Stomach smooth muscle (tissue), 2 donors: ENCODE measurements around the gene CPXM1.
"Not testable (repeated sequence)": the region's sequence is repeated elsewhere in the genome, so short reads cannot be mapped to it uniquely, and the experiment has no call there.

Experiments used
- H3K27ac ChIP-seq: one replicate; pipeline ENCODE4 v1.7.0; 2013; ENCODE audit warnings: mild to moderate bottlenecking, low read length, inconsistent platforms
- H3K27me3 ChIP-seq, 2 donors: one replicate each; pipeline ENCODE4 v1.7.0; 2013; ENCODE audit warnings: low read length in 2 of 2; ENCODE audit not compliant: insufficient read depth in 2 of 2, control insufficient read depth in 1 of 2
- H3K36me3 ChIP-seq, 2 donors: one replicate each; pipeline ENCODE4 v1.7.0; 2013; ENCODE audit warnings: low read length in 2 of 2; ENCODE audit not compliant: control insufficient read depth in 2 of 2, insufficient read depth in 2 of 2
- H3K4me1 ChIP-seq: one replicate; pipeline ENCODE4 v1.7.0; 2013; ENCODE audit warnings: low read length; ENCODE audit not compliant: control insufficient read depth, insufficient read depth
- H3K4me3 ChIP-seq, 2 donors: one replicate each; pipeline ENCODE4 v1.7.0; 2013; ENCODE audit warnings: low read length in 2 of 2
- H3K9ac ChIP-seq, 2 donors: one replicate each; pipeline ENCODE4 v1.7.0; 2013; ENCODE audit warnings: low read length in 2 of 2, mild to moderate bottlenecking in 1 of 2
- H3K9me3 ChIP-seq, 2 donors: one replicate each; pipeline ENCODE4 v1.7.0; 2013; ENCODE audit warnings: low read length in 2 of 2; ENCODE audit not compliant: control insufficient read depth in 2 of 2
- donor health status: healthy.
- donor health status: Pancreatic carcinoma.

CPXM1 gene

DNA sequence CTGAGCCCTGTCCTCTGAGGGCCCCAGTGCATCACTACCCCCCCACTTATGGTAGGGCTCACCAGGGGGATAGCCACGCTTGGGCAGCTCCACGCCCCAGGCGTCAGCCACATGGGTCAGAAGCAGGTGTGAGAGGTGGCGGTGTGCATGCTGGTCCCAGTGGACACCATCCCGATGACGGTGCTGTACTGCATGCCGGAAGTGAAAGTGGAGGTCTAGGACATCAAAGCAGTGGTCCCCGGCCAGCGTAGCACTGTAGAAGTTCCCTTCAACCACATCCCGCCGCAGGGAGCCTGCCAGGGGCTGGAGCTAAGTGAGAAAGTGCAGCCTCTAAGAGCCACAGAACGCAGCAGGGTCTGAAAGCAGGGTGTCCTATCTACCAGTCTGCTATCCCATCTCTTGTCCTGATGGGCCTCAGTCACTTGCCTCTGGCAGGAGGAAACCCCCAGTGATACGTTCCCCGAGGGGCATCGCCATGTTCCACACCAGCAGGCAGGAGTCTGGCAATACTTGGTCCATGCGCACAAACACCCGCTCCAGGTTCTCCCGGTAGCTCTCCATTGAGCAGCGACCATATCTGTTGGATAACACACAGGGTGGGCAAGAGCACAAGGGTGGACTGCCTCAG, 37.9 kb upstream of the CPXM1 start:
- Histone ChIP-seq H3K27ac (no peak overlapping the region), H3K4me1 (peaks cover 22% of the 10 kb centered on the region), H3K9ac (no peak overlapping the region), H3K27me3 (no peaks in the 10 kb centered on the region), H3K9me3 (no peaks in the 10 kb centered on the region), H3K36me3 (peaks cover 0 to 11% of the 10 kb centered on the region in 2 donors), H3K4me3 (no peak overlapping the region)

DNA sequence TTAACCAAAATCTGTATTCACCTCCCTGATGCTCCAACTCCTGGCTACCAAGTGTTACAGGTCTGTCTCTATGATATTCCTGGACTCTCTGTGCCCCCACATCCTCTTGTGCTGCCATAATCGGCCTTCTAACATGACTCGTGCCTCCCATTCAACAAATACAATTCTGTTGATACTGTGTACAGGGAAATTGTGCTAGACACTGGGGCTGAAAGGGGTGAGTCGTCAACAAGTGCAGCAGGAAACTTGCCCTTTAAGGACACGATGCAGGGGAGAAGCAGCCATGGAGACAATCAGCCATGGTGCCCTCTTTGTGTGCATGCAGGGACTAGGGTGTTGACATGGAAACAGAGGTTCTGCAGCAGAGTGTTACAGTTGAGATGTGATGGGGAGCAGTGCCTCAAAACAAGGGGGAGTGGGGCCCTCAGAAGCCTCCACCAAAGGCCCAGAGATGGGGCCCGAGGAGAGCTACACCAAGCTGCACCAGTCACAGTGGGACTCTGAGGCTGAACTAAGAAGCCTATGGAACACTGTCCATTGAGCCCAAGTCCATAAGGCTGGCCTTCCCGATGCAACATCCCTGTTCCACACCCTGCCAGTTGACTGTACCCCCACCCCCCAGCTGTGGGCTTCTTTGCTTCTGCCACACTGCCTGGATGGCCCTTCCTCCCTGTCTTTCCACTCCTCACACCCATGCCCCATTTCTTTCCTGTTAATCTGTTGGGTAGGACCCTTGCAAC, 37.0 kb upstream of the CPXM1 start:
- H3K9ac ChIP-seq: no peak overlapping the region
- H3K36me3 ChIP-seq: peaks cover 0 to 11% of the 10 kb centered on the region in 2 donors
- H3K27me3 ChIP-seq: no peaks in the 10 kb centered on the region
- H3K9me3 ChIP-seq: no peaks in the 10 kb centered on the region
- H3K27ac ChIP-seq: no peak overlapping the region
- no peak overlapping the region for H3K4me3 ChIP-seq
- H3K4me1 ChIP-seq: peaks cover 22% of the 10 kb centered on the region

DNA sequence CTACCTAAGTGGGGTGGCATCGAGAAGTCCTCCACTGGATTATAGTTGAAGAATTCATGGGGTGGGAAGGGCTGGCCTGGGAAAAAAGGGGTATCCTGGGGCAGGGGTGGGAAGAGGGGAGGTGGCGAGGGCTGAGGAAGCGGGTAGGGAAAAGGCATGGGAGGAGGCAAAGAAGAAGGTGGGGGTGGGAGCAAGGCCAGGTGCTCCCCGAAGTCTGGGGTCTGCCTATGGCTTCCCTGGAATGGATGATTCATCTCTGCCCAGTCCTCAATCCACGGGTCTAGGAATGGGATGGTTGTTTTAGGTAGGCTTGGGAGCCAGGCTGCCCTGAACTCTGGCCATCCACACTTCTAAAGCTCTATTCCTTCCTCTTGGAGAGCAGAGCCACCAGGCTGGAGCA, 35.6 kb upstream of the CPXM1 start:
- H3K27me3 ChIP-seq: no peaks in the 10 kb centered on the region
- no peaks in the 10 kb centered on the region for H3K9me3 ChIP-seq
- peaks cover 0 to 11% of the 10 kb centered on the region in 2 donors for H3K36me3 ChIP-seq
- H3K4me1 ChIP-seq: peaks cover 13% of the 10 kb centered on the region
- no peak overlapping the region for H3K27ac ChIP-seq
- no peak overlapping the region for H3K4me3 ChIP-seq
- no peak overlapping the region for H3K9ac ChIP-seq

DNA sequence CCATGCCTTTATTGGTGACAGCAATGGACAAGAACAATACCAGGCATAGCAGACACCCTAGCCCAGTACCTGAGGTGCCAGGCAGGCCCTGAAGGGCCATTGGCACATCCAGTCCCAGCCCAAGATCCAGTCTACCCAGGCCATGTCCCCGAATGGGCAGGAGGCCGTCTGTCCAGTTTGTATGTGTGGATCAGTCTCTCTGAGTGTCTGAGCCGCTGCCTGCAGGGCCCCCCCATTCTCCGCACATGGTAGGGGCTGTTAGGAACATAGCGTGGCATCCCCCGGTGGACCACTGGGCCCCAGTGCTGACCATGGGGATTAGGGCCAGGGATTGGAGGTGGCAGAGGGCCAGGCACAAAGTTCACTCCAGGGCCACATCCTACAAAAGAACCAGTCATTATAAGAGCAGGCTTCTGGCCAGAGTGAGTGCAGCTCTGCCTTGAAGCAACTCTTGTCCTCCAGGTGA, 34.9 kb upstream of the CPXM1 start:
- Histone ChIP-seq H3K27me3 (no peaks in the 10 kb centered on the region), H3K27ac (no peak overlapping the region), H3K4me3 (no peak overlapping the region), H3K9ac (no peak overlapping the region), H3K36me3 (peaks cover 0 to 11% of the 10 kb centered on the region in 2 donors), H3K4me1 (peaks cover 10% of the 10 kb centered on the region), H3K9me3 (no peaks in the 10 kb centered on the region)

DNA sequence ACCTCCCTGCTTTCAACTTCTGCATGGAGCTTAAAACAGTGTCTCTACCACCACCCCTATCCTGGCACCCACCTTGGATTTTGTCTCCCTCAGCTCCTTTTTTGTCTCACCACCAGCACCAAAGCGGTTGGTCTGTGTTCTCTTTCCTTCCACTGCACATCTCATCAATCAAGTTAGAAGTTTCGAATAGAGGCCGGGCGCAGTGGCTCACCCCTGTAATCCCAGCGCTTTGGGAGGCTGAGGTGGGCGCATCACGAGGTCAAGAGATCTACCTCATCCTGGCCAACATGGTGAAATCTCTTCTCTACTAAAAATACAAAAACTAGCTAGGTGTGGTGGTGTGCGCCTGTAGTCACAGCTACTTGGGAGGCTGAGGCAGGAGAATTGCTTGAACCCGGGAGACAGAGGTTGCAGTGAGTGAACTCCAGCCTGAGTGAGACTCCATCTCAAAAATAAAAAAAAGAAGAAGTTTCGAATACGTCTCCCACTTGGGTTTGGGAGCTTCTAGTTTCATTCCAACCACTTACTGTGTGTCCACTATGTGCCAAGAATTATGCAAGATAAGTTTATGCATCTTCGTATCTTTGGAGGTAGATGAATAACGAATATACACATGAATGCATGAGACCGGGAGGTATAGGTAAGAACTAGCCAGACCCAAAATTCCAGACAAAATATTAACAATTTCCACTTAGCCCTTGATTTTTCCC, 34.1 kb upstream of the CPXM1 start:
- Histone ChIP-seq H3K4me3 (no peak overlapping the region), H3K36me3 (peaks cover 0 to 11% of the 10 kb centered on the region in 2 donors), H3K27ac (no peak overlapping the region), H3K27me3 (no peaks in the 10 kb centered on the region), H3K4me1 (peaks cover 2% of the 10 kb centered on the region), H3K9ac (no peak overlapping the region), H3K9me3 (no peaks in the 10 kb centered on the region)

DNA sequence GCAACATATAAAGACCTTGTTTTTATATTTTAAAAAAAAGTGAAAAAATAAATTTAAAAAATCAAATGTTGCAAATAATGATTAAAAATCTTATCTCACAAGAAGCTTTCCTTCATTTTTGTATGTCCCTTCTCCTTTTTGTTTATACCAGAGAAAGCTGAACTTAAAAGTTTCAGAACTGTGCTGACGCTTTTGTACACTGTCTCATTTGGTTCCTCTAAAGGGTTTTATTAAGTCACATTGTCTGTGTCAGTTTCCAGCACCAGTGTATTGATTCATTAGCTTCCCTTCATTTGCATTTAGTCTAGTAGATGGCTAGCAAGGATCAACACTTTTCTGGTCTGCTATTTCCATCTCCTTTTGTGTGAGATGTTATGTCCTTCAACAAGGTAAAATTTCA, 33.3 kb upstream of the CPXM1 start:
- Histone ChIP-seq H3K9me3 (no peaks in the 10 kb centered on the region), H3K9ac (no peak overlapping the region), H3K36me3 (peaks cover 0 to 11% of the 10 kb centered on the region in 2 donors), H3K4me3 (no peak overlapping the region), H3K4me1 (no peaks in the 10 kb centered on the region), H3K27me3 (peaks cover 2 to 3% of the 10 kb centered on the region in 2 donors), H3K27ac (no peak overlapping the region)

DNA sequence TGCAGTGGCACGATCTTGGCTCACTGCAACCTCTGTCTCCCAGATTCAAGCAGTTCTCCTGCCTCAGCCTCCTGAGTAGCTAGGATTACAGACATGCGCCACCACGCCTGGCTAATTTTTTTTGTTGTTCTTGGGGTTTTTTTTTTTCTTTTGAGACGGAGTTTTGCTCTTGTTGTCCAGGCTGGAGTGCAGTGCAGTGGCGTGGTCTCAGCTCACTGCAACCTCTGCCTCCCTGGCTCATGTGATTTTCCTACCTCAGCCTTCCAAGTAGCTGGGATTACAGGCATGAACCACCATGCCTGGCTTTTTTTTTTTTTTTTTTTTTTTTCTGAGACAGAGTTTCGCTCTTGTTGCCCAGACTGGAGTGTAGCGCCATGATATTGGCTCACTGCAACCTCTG, 30.8 kb upstream of the CPXM1 start:
- H3K9me3 ChIP-seq, H3K4me1 ChIP-seq, H3K4me3 ChIP-seq, H3K27me3 ChIP-seq, H3K36me3 ChIP-seq, H3K27ac ChIP-seq, H3K9ac ChIP-seq: not testable (repeated sequence)

DNA sequence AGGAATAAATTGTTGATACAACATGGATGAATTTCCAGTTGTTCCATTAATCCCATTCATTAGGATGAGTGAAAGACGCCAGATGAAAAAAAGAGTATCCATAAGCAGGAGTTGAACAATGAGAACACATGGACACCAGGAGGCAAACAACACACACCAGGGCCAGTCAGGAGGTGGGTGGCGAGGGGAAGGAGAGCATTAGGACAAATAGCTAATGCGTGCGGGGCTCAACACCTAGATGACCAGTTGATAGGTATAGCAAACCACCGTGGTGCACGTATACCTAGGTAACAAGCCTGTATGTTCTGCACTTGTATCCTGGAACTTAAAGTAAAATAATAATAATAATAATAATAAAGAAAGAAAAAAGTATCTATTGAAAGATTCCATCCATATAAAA, 28.9 kb upstream of the CPXM1 start:
- peaks cover 3 to 5% of the 10 kb centered on the region in 2 donors for H3K27me3 ChIP-seq
- no peak overlapping the region for H3K27ac ChIP-seq
- H3K4me3 ChIP-seq: no peak overlapping the region
- no peaks in the 10 kb centered on the region for H3K36me3 ChIP-seq
- H3K4me1 ChIP-seq: no peaks in the 10 kb centered on the region
- no peaks in the 10 kb centered on the region for H3K9me3 ChIP-seq
- no peak overlapping the region for H3K9ac ChIP-seq

DNA sequence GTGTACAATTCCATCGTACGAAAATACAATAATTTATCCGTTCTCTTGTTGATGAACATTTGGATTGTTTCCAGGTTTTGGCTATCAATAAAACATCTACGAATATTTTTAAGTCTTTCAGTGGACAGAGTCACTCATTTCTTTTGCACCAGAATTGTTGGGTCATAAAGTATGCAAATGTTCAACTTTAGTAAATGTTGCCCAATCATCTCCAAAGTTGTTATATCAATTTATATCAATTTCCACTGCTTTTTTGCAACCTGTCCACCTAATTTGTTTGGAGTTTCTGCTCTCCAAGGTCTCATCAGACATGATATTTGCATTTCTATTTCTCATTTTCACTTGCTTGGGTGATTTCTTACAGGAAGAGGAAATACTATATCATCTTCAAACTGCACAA, 26.2 kb upstream of the CPXM1 start:
- Histone ChIP-seq H3K27ac (no peak overlapping the region), H3K4me3 (no peak overlapping the region), H3K4me1 (no peaks in the 10 kb centered on the region), H3K9me3 (no peaks in the 10 kb centered on the region), H3K9ac (no peak overlapping the region), H3K36me3 (no peaks in the 10 kb centered on the region), H3K27me3 (peaks cover 5 to 6% of the 10 kb centered on the region in 2 donors)

DNA sequence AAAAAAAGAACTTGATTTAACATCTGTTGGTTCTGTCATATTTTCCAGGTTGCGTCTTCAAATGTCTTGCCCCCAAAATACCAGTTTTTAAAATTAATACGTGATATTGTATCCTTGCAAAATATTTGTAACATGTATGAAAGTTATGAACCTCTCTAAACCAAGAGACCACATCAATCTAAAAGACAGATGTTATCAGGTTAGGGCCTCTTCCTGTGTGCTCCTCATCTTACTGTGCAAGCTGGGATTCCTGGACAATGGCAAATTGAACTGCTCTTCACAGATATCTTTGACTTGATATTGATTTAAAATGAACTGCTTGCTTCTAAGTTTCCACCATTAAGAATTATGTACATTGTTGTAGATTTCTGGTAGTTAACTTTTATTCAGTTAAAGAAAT, 25.3 kb upstream of the CPXM1 start:
- H3K27me3 ChIP-seq: peaks cover 9 to 14% of the 10 kb centered on the region in 2 donors
- H3K4me3 ChIP-seq: no peak overlapping the region
- no peaks in the 10 kb centered on the region for H3K4me1 ChIP-seq

More for the DNA sequence above, 25.3 kb upstream of the CPXM1 start:
- no peaks in the 10 kb centered on the region for H3K9me3 ChIP-seq
- no peaks in the 10 kb centered on the region for H3K36me3 ChIP-seq
- H3K27ac ChIP-seq: no peak overlapping the region
- no peak overlapping the region for H3K9ac ChIP-seq
